Mesothelial cell of epicardium (in vitro differentiated cells): ENCODE data around the gene POLR3K. TPM values are rescaled to one million over a fixed set of nuclear protein-coding genes. Genes with fewer than 3 reads are reported as not detected.
"Not testable (repeated sequence)": the region's sequence is repeated elsewhere in the genome, so short reads cannot be mapped to it uniquely, and the experiment has no call there.

Source experiments
- DNase-seq, 2 experiments: peaks; one replicate each; pipeline ENCODE4 v3.0.0; 2021; ENCODE audit warnings: low spot score in 2 of 2; ENCODE audit not compliant: unreplicated experiment in 2 of 2
- H3K27ac Mint-ChIP-seq: 2 replicates; pipeline ENCODE4 v1.8.0; 2021; ENCODE audit warnings: mixed read lengths
- H3K27me3 Mint-ChIP-seq: 2 replicates; pipeline ENCODE4 v1.8.0; 2021; ENCODE audit warnings: low read depth, mixed read lengths
- H3K36me3 Mint-ChIP-seq: 2 replicates; pipeline ENCODE4 v1.8.0; 2021; ENCODE audit warnings: mixed read lengths
- H3K4me1 Mint-ChIP-seq: 2 replicates; pipeline ENCODE4 v1.8.0; 2021; ENCODE audit warnings: mixed read lengths
- H3K4me3 Mint-ChIP-seq: 2 replicates; pipeline ENCODE4 v1.8.0; 2021; ENCODE audit warnings: mild to moderate bottlenecking, moderate library complexity, mixed read lengths
- H3K9me3 Mint-ChIP-seq: 2 replicates; pipeline ENCODE4 v1.8.0; 2021; ENCODE audit warnings: mixed read lengths
- total RNA-seq: library from RNA; stranded (reverse); gene quantifications from 3 replicates; pipeline ENCODE4 v1.2.1, GENCODE V29; 2021
- TF ChIP-seq, protein P1 (sequence below): fragments of 200-600 bp; sonication (generic); IDR thresholded peaks from one replicate; pipeline ENCODE4 v1.5.0; 2021; ENCODE audit warnings: antibody characterized with exemption; ENCODE audit not compliant: unreplicated experiment

The POLR3K gene
- total RNA-seq, 1 donor from 2014 or later, result 9.1 TPM

DNA sequence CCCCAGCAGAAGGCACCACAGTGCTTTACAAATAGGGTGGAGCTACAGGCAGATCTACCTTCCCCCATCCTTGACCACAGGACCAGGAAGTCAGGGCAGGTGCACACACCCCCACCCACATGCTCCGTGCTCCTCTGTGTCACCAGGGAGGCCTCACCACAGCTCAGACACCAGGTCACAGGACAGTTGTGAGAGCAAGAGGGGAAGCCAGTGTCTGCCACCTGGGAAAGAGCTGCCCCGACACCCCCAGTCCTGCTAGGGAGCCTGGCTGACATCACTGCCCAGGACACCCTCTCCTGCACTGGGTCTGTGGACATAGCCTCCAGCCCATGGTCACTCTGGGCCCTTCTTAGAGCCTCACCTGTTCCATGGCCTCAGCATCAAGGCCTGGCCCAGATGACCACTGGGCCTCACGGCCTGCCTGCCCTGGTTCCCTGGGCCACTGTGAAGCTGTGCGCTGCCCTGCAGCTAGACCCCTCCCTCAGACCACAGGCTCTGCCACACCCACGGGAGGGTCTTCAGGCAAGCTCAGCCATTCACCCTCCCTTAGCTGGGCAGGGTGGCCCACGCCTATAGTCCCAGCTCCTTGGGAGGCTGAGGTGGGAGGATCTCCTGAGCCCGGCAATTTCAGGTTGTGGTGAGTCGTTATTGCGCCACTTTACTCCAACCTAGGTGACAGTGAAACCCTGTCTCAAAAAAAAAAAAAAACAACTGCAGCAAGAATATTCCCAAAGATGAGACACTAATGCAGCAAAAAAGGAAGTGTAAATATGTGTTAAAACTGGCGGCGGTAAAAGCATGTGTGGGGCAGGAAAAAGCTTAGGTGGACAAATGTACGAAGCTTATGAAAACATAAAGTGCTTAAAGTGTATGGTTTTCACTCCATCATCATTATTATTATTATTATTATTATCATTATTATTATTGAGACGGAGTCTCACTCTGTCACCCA, 14.2 kb downstream of the POLR3K start:
- DNase-seq, result no peak
- Mint-ChIP-seq H3K4me3 (no peak overlapping the region), H3K27ac (no peak overlapping the region), H3K36me3 (peaks cover 26% of the 10 kb centered on the region), H3K9me3 (peaks cover 5% of the 10 kb centered on the region), H3K27me3 (no peaks in the 10 kb centered on the region), H3K4me1 (peaks cover 9% of the 10 kb centered on the region)
- TF ChIP-seq, protein P1, sequence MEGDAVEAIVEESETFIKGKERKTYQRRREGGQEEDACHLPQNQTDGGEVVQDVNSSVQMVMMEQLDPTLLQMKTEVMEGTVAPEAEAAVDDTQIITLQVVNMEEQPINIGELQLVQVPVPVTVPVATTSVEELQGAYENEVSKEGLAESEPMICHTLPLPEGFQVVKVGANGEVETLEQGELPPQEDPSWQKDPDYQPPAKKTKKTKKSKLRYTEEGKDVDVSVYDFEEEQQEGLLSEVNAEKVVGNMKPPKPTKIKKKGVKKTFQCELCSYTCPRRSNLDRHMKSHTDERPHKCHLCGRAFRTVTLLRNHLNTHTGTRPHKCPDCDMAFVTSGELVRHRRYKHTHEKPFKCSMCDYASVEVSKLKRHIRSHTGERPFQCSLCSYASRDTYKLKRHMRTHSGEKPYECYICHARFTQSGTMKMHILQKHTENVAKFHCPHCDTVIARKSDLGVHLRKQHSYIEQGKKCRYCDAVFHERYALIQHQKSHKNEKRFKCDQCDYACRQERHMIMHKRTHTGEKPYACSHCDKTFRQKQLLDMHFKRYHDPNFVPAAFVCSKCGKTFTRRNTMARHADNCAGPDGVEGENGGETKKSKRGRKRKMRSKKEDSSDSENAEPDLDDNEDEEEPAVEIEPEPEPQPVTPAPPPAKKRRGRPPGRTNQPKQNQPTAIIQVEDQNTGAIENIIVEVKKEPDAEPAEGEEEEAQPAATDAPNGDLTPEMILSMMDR, result no peak

DNA sequence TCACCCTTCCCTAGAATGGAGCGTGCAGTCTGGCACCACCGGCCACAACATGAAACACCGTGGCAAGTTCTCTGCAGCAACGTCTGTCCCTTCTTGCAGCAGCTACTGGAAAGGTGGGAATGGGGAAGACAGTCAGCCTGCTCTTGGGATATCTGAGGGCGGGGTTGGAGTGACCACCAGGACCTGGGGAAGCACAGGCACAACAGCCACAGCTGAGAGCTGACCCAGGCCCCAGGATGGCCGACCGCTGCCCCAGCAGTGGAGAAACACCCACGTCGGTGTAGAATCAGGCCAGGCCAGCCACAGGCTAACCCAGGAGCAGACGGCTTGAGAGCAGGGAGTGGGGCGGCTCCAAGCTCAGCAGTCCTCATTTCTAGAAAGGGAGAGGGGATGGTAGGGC, 15.2 kb downstream of the POLR3K start:
- H3K4me3 Mint-ChIP-seq, H3K9me3 Mint-ChIP-seq, H3K27me3 Mint-ChIP-seq, H3K27ac Mint-ChIP-seq, DNase-seq: not testable (repeated sequence)
- peaks cover 20% of the 10 kb centered on the region for H3K36me3 Mint-ChIP-seq
- H3K4me1 Mint-ChIP-seq, result peaks cover 10% of the 10 kb centered on the region

DNA sequence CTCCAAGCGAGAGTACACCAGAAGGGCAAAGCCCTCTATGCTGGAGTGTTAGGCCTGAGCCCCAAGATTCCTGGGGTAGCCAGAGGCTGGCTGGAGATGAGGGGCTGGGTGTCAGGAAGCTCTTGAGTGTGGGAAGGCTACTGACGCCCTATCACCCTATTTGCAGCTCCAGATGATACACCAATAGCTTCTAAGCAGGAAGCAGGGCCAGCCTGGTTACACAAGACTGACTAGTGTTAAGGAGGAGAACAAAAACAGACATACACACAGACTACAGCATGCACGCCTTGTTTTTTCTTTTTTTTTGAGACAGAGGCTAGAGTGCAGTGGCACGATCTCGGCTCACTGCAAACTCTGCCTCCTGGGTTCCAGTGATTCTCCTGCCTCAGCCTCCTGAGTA, 15.9 kb downstream of the POLR3K start:
- Mint-ChIP-seq H3K36me3 (peaks cover 13% of the 10 kb centered on the region), H3K27ac (no peak overlapping the region), H3K4me3 (no peak overlapping the region), H3K27me3 (no peaks in the 10 kb centered on the region), H3K9me3 (peaks cover 5% of the 10 kb centered on the region), H3K4me1 (peaks cover 10% of the 10 kb centered on the region)
- no peak for DNase-seq
- TF ChIP-seq, protein P1, result no peak

DNA sequence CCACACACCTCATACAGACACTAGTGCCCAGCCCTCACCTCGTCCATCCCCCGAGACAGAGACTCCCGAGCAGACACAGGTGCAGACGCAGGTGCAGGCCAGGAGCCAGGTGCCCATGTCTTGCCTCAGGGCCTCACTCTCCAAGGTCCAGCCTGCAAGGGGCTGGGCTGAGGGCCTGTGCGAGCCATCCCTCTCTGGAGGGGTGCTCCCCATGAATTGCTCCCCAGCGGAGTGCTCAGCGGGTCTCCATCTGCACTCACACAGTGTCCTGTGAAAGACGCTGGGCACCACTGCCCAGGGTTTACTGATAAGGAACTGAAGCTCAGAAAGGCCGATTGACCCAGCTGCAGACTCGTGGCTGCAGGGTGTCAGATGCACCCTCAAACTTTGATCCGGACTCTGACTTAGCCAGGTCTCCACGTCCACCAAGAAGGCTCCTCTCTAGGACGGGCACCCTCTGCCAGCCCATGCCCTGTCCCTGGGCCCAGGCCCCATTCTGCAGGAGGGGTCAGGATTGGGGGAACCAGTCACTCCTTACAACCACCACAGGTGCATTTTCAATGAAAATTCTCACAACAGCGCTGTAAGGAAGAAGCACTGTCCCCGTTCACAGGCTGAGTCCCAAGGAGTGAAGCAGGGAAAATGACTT, 16.9 kb downstream of the POLR3K start:
- H3K36me3 Mint-ChIP-seq, result peaks cover 5% of the 10 kb centered on the region
- peaks cover 10% of the 10 kb centered on the region for H3K4me1 Mint-ChIP-seq
- H3K27ac Mint-ChIP-seq, result no peak overlapping the region
- no peak for DNase-seq
- H3K4me3 Mint-ChIP-seq, result no peak overlapping the region
- TF ChIP-seq, protein P1, result no peak
- no peaks in the 10 kb centered on the region for H3K27me3 Mint-ChIP-seq
- no peaks in the 10 kb centered on the region for H3K9me3 Mint-ChIP-seq

DNA sequence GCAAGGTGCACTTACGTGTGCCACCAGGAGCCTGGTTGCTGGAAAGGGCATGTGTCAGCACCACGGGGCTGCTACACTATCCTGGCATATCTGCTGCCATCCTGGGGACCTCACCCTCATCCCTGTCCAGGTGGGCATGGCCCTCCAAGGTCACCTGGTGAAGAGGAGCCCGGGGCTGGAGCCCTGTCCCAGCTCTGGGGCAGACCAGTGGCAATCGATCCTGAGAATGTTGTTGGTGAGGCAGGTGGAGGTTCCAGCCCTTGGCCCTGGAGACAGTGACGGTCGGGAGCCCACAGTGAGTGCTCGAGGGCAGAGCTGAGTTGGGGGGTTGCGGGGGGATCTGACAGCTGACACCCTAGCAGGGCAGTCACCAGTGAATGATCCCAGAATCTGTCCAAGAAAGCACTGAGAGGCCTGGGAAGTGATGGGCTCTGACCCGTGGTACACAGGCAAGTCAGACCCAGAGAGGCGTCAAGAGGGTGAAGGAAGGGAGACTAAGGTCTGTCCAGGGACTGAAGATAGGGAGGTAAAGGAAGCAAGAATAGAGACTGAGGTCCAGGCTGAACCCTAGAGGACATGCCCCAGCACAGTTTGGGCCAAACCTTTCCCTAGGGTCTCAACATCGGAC, 17.6 kb downstream of the POLR3K start:
- H3K27ac Mint-ChIP-seq, result no peak overlapping the region
- no peaks in the 10 kb centered on the region for H3K27me3 Mint-ChIP-seq
- H3K36me3 Mint-ChIP-seq, result peaks cover 1% of the 10 kb centered on the region
- H3K4me3 Mint-ChIP-seq, result no peak overlapping the region
- no peaks in the 10 kb centered on the region for H3K9me3 Mint-ChIP-seq
- TF ChIP-seq, protein P1, result no peak
- no peak for DNase-seq
- H3K4me1 Mint-ChIP-seq, result peaks cover 10% of the 10 kb centered on the region
